UCSD-AML1 (cell line): ENCODE measurements around the gene BAX.

Source experiments
- DNase-seq: peaks from one replicate; lab custom pipeline; 2025; ENCODE audit not compliant: unreplicated experiment; lab: John Stamatoyannopoulos, UW

The BAX gene

GRCh38 chr19:48928164-48929025 is 26.3 kb upstream of the BAX start:
- no peak for DNase-seq

DNA sequence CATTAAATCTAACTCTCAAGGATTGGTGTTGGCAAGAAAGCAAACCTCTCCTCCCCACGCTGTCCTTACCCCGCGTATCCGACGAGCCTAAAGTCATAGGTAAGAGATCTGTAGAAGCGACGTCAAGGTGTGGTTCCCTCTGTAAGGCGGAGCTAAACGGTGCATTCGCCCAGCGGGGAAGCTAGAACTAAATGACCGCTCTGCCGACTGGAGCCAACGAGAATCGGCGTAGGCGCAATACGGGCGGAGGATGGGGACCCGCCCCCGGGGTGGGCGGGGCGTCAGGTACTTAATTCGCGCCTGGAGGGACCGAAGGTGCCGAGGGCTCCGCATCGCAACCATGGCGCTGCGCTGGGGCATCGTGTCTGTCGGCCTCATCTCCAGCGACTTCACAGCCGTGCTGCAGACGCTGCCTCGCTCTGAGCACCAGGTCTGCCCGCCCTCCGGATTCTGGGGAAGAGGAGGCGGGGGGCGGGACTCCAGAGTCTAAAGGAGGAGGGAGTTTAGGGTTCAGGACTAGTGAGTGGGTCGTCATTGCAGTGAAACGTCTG is 21.2 kb upstream of the BAX start, which contains the start of gene DHDH:
Gene DHDH (plus strand): TSS at position 318 of the 551 bp plus-strand sequence. CDS start 23 bp downstream, at position 341.
- DNase-seq = peak; percentile 75

GRCh38 chr19:48934837-48935236 is 19.8 kb upstream of the BAX start:
- DNase-seq = no peak

DNA sequence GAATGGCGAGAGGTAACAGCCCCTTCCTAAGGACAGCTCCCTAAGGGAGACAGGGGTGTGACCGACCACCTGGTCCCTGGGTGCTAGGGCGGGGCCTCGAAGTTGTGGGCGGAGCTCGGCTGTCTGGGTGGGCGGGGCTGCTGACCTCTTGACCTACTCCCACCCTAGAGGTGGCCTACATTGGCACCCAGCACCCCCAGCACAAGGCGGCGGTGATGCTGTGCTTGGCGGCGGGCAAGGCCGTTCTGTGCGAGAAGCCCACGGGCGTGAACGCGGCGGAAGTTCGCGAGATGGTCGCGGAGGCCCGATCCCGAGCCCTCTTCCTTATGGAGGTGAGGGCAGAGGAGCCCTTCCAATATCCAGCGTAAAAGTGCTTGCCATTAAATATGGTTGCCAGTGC is 18.8 kb upstream of the BAX start:
- DNase-seq = no peak

DNA sequence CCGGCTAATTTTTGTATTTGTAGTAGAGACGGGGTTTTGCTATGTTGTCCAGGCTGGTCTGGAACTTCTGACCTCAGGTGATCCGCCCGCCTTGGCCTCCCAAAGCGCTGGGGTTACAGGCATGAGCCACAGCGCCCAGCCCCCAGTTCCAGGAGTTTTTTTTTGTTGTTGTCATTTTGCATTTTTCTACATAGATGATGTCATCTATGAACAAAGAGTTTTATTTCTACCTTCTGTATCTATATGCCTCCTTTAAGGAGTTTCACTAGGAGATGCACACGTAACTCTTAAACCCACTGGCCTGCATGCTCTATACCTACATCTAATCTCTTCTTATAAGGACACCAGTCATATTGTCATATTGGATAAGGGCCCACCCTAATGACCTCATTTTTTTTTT is 16.4 kb upstream of the BAX start:
- no peak for DNase-seq

GRCh38 chr19:48940902-48941301 is 13.8 kb upstream of the BAX start:
- no peak for DNase-seq

DNA sequence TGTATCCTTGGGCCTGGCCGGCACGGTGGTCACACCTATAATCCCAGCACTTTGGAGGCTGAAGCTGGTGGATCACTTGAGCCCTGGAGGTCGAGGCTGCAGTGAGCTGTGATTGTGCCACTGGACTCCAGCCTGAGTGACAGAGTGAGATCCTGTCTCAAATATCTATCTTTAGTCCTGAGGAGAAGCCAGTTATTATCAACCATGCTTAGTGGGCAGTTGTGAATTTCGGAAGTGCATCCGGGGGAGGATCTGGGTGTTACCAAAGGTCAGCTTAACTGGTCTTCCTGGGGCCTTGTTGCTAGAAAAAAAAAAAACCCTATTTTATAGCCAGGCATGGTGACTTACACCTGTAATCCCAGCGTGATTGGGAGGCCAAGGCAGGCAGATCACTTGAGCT is 11.6 kb upstream of the BAX start:
- DNase-seq = no peak

GRCh38 chr19:48945415-48945814 is 9.3 kb upstream of the BAX start:
- no peak for DNase-seq

- DNase-seq = no peak
These were observed 8.9 kb upstream of the BAX start for GRCh38 chr19:48945817-48946216.

GRCh38 chr19:48946463-48947257 is 8.0 kb upstream of the BAX start:
- DNase-seq = no peak

- DNase-seq = no peak
These were observed 7.5 kb upstream of the BAX start for GRCh38 chr19:48947258-48947542.

DNA sequence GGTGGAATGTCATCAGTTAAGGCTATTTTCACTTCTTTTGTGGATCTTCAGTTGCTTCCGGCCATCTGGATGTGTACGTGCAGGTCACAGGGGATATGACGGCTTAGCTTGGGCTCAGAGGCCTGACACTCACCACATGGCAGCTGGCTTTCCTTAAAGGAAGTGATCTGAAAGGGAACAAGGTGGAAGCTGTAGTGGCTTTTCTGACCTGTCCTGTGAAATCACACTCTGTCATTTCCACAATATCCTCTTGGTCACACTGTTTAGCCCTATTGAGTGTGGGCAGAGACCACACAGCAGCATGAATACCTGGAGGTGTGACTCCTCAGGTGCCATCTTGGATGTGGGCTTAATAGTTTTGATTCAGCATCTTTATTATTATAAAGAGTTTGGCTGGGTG is 4.5 kb upstream of the BAX start:
- DNase-seq = peak; percentile 44

DNA sequence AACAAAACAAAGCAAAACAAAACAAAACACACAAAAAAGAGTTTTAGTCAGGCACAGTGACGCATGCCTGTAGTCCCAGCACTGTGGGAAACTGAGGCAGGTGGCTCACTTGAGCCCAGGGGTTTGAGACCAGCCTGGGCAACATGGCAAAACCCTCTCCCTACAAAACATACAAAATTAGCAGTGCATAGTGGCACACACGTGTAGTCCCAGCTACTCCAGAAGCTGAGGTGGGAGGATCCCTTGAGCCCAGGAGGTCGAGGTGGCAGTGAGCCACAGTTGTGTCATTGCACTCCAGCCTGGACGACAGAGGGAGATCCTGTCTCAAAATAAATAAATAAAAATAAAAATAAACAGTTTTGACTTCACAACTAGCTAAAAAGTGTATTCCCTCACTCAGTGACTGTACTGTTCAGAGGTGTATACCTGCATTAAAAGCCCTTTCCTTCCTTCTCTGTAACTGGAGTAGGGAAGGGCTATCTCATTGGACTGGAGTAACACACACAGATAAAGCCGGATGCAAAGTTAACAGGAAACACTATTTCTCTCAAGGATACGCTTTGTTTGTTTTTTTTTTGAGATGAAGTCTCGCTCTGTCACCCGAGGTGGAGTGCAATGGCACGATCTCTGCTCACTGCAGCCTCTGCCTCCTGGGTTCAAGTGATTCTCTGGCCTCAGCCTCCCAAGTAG is 3.7 kb upstream of the BAX start:
- no peak for DNase-seq

GRCh38 chr19:48953141-48953540 is 1.5 kb upstream of the BAX start:
- no peak for DNase-seq

GRCh38 chr19:48953990-48954594 is 583 bp upstream of the BAX start:
- DNase-seq = no peak

GRCh38 chr19:48955308-48955958 is 758 bp downstream of the BAX start:
- no peak for DNase-seq

- DNase-seq = no peak
These were observed 3.3 kb downstream of the BAX start for GRCh38 chr19:48958006-48958405.

DNA sequence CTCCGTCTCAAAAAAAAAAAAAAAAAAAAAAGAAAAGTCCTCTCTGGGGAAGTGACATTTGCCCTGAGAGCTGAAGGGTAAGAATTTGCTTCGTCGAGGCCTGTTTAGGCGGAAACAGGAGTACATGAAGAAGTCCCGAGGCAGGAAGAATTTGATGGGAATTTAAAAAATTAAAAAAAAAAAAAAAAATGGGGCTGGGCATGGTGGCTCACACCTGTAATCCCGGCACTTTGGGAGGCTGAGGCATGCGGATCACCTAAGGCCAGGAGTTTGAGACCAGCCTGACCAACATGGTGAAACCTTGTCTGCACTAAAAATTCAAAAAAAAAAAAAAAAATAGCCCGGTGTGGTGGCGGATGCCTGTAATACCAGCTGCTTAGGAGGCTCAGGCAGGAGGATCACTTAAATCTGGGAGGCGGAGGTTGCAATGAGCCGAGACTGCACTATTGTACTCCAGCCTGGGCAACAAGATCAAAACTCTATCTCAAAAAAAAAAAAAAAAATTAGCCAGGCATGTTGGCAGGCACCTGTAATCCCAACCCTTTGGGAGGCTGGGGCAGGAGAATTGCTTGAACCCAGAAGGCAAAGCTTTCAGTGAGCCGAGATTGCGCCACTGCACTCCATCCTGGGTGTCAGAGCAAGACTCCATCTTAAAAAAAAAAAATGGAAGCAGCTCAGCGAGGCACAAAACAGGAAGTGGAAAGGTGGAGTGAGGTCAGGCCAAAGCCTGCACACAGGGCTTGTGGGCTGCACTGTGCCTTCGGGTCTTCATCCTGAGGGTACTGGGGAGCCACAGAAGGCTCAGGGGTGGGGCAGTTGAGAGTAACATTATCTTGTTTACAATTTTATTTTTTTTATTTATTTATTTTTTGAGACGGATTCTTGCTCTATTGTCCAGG is 4.9 kb downstream of the BAX start:
- DNase-seq = peak; percentile 15

DNA sequence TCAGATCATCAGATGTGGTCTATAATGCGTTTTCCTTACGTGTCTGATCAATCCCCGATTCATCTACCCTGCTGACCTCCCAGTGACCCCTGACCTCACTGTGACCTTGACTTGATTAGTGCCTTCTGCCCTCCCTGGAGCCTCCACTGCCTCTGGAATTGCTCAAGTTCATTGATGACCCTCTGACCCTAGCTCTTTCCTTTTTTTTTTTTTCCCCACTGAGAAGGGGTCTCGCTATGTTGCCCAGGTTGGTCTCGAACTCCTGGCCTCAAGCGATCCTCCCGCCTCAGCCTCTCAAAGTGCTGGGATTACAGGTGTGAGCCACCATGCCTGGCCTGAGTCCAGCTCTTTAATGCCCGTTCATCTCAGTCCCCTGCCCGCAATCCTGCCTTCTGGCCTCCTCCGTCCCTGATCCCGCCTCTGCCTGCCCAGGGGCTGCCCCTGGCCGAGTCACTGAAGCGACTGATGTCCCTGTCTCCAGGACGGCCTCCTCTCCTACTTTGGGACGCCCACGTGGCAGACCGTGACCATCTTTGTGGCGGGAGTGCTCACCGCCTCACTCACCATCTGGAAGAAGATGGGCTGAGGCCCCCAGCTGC is 6.5 kb downstream of the BAX start:
- no peak for DNase-seq
